Measurements from ENCODE around the gene SPAAR.
A peak's percentile ranks its signal among the peaks of the same experiment; 100 is the strongest.
"Not testable (repeated sequence)": the region's sequence is repeated elsewhere in the genome, so short reads cannot be mapped to it uniquely, and the experiment has no call there.

SPAAR gene

DNA sequence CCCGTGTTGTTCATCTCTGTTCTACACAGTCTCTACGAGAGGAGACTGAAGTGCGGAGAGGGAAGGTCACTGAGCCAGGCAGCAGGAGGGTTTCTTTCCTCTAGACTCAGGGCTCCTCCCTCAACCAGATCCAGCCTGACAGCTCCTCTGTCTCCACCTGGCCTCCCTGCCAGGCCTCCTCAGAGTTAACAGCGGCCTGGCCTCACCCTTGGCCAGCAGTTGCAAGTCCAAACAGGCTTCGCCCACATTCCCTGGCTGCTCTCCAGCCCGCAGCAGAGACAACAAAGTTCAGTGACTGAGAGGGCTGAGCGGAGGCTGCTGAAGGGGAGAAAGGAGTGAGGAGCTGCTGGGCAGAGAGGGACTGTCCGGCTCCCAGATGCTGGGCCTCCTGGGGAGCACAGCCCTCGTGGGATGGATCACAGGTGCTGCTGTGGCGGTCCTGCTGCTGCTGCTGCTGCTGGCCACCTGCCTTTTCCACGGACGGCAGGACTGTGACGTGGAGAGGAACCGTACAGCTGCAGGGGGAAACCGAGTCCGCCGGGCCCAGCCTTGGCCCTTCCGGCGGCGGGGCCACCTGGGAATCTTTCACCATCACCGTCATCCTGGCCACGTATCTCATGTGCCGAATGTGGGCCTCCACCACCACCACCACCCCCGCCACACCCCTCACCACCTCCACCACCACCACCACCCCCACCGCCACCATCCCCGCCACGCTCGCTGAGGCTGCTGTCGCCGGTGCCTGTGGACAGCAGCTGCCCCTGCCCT lies 3.2 kb upstream of the SPAAR start, which contains the start of gene HRCT1:
Gene HRCT1 (plus strand): TSS at position 291 of the 768 bp plus-strand sequence. CDS start 86 bp downstream, at position 377.
- H3K27me3 ChIP-seq (ENCODE audit: control insufficient read depth, insufficient read depth, low read length): no peaks in the 10 kb centered on the region
- peak within 1 kb of the TSS; percentile 92 for H3K27ac ChIP-seq (ENCODE audit: low read depth, low read length)
- H3K4me3 ChIP-seq (ENCODE audit: low read length): peak within 1 kb of the TSS; percentile 48
- H3K36me3 ChIP-seq (ENCODE audit: control insufficient read depth, insufficient read depth, low read length): no peaks in the 10 kb centered on the region
- H3K4me1 ChIP-seq (ENCODE audit: control insufficient read depth, insufficient read depth, low read length): peaks cover 42% of the 10 kb centered on the region
- H3K9ac ChIP-seq (ENCODE audit: low read length): no peak within 1 kb of the TSS

DNA sequence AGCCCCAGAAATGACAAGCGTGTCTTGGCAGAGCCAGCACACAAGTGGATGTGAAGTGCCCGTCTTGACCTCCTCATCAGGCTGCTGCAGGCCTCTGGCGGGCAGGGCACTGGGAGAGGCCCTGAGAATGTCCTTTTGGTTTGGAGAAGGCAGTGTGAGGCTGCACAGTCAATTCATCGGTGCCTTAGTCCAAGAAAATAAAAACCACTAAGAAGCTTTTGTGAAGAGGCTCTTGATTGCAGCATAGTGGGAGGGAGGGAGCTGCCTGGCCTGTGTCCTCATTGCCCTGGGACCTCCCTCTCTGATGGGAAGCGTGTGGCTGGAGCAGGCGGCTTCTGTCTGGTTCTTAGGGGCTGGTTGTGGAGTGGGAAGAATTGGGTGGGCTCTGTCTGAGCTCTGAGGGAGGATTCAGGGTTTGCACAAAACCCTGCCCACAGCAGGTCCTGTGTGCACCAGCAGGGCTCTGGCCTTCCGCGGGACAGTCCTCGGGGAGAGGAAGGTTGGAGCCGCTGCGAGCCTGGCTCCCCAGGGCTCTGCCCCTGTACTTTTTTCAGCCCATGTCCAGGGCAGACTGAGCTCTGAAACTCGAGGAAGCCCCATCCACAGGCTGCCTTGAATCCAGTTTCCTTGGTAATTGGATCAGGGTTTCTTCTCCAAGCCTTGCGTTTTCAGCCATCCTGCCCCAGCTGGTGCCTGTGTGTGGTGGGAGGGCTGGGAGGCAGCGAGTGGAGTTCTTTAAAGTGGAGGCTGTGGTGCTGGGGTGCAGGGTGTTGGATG lies 2.2 kb upstream of the SPAAR start:
- H3K36me3 ChIP-seq (ENCODE audit: control insufficient read depth, insufficient read depth, low read length): no peaks in the 10 kb centered on the region
- no peak overlapping the region for H3K9ac ChIP-seq (ENCODE audit: low read length)
- H3K4me3 ChIP-seq (ENCODE audit: low read length): peak overlapping the region; percentile 43
- H3K27me3 ChIP-seq (ENCODE audit: control insufficient read depth, insufficient read depth, low read length): no peaks in the 10 kb centered on the region
- H3K4me1 ChIP-seq (ENCODE audit: control insufficient read depth, insufficient read depth, low read length): peaks cover 42% of the 10 kb centered on the region
- peak overlapping the region; percentile 92 for H3K27ac ChIP-seq (ENCODE audit: low read depth, low read length)

DNA sequence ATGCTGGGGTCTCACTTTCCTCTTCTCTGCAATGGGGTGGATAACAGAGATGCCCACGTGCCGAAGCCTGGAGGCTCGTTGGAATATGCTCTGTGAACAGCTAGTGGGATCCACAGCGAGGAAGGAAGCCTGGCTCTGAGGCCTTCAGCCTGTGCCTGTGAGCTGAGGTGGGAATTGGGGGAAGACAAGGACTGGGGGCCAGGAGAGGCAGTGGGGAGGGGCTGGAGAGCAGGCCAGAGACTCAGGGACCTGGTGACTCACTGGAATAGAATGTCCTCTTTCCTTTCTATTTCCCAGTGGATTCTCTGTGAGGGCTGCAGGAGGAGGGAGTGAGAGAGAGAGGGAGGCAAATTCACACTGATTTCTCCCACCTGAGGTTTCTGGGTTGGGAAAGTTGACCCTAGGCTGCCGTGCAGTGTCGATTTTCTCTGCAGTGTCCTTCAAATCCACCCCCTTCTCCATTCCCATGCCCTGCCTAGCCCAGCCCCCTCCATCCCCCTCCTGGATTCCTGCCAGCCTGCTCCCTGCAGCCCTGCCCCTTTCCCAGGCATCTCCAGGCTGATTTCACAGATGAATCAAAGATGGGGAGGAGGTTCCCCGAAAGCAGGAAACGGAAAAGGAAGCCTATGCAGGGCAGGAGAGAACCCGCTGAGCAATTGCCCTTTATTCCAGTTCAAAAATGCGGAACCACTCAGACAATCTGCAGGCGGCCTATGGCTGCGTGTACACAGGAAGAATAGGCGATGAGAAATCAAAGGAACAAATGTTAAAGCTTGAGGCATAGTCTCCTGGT lies 1.4 kb upstream of the SPAAR start:
- peak overlapping the region; percentile 17 for H3K4me3 ChIP-seq (ENCODE audit: low read length)
- peaks cover 42% of the 10 kb centered on the region for H3K4me1 ChIP-seq (ENCODE audit: control insufficient read depth, insufficient read depth, low read length)
- H3K27ac ChIP-seq (ENCODE audit: low read depth, low read length): peak overlapping the region; percentile 92
- no peak overlapping the region for H3K9ac ChIP-seq (ENCODE audit: low read length)
- H3K36me3 ChIP-seq (ENCODE audit: control insufficient read depth, insufficient read depth, low read length): no peaks in the 10 kb centered on the region
- no peaks in the 10 kb centered on the region for H3K27me3 ChIP-seq (ENCODE audit: control insufficient read depth, insufficient read depth, low read length)

GRCh38 chr9:35908504-35909125 lies 675 bp upstream of the SPAAR start:
- Histone ChIP-seq H3K36me3 (ENCODE audit: control insufficient read depth, insufficient read depth, low read length) (no peaks in the 10 kb centered on the region), H3K4me1 (ENCODE audit: control insufficient read depth, insufficient read depth, low read length) (peaks cover 42% of the 10 kb centered on the region), H3K27ac (ENCODE audit: low read depth, low read length) (peak overlapping the region; percentile 92), H3K4me3 (ENCODE audit: low read length) (peak overlapping the region; percentile 4), H3K27me3 (ENCODE audit: control insufficient read depth, insufficient read depth, low read length) (no peaks in the 10 kb centered on the region), H3K9ac (ENCODE audit: low read length) (no peak overlapping the region)

- Histone ChIP-seq H3K27ac (ENCODE audit: low read depth, low read length) (peak overlapping the region; percentile 92), H3K27me3 (ENCODE audit: control insufficient read depth, insufficient read depth, low read length) (no peaks in the 10 kb centered on the region), H3K36me3 (ENCODE audit: control insufficient read depth, insufficient read depth, low read length) (no peaks in the 10 kb centered on the region), H3K4me1 (ENCODE audit: control insufficient read depth, insufficient read depth, low read length) (peaks cover 42% of the 10 kb centered on the region), H3K9ac (ENCODE audit: low read length) (no peak overlapping the region), H3K4me3 (ENCODE audit: low read length) (no peak overlapping the region)
Observed at GRCh38 chr9:35909687-35910612, 660 bp downstream of the SPAAR start.

GRCh38 chr9:35910613-35911359 lies 1.5 kb downstream of the SPAAR start:
- Histone ChIP-seq H3K4me3 (ENCODE audit: low read length) (no peak overlapping the region), H3K9ac (ENCODE audit: low read length) (no peak overlapping the region)

DNA sequence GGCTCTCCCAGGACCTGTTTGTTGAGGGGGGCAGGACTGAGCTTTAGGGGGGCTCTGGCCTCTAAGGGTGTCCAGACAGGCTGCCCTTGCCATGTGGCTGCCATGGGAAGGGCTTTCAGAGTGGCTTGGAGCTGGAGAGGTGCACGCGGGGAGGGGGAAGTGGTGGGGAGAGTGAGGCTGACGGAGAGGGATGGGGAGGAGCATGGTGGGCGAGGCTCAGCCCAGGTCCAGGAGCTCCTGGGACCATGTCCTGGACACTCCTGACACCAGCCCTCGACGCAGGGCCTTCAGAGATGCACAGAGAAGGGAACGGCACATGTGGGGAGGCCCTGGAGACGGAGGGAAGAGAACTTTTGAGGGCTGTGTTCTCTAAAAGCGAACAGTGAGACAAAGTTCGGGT lies 2.4 kb downstream of the SPAAR start:
- Histone ChIP-seq H3K4me1 (ENCODE audit: control insufficient read depth, insufficient read depth, low read length) (peaks cover 26% of the 10 kb centered on the region), H3K36me3 (ENCODE audit: control insufficient read depth, insufficient read depth, low read length) (no peaks in the 10 kb centered on the region), H3K27ac (ENCODE audit: low read depth, low read length) (no peak overlapping the region), H3K4me3 (ENCODE audit: low read length) (no peak overlapping the region), H3K9ac (ENCODE audit: low read length) (no peak overlapping the region), H3K27me3 (ENCODE audit: control insufficient read depth, insufficient read depth, low read length) (no peaks in the 10 kb centered on the region)

More at GRCh38 chr9:35910613-35911359, 1.5 kb downstream of the SPAAR start:
- no peaks in the 10 kb centered on the region for H3K27me3 ChIP-seq (ENCODE audit: control insufficient read depth, insufficient read depth, low read length)
- no peak overlapping the region for H3K27ac ChIP-seq (ENCODE audit: low read depth, low read length)
- H3K36me3 ChIP-seq (ENCODE audit: control insufficient read depth, insufficient read depth, low read length): no peaks in the 10 kb centered on the region
- peaks cover 34% of the 10 kb centered on the region for H3K4me1 ChIP-seq (ENCODE audit: control insufficient read depth, insufficient read depth, low read length)

DNA sequence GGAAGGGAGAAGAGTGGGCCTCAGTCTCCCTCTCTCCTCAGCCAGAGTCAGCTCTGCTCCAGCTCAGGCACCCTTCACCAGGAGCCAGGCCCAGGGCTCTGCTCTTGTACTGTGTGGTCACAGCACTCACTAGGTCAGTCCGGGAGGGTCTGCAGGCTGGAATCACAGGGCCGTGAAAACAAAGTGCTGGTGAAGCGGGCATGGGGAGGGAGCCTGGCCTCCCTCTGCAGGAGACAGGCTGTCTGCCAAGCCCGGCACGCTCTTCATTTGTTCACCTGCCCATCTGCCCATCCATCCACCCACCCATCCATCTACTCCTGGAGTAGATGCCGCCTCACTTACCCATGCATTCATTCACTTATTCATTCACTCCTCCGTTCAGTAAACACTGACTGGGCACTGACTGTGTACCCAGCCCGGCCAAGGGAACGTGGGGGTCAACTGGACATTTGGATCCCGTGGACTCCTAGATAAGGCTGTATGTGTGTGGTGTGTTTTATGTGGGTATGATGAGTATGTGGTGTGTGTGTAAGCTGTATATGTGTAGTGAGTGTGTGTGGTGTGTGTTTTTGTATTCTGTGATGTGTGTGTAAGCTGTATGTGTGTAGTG lies 3.6 kb downstream of the SPAAR start:
- Histone ChIP-seq H3K27ac (ENCODE audit: low read depth, low read length) (no peak overlapping the region), H3K4me1 (ENCODE audit: control insufficient read depth, insufficient read depth, low read length) (peaks cover 14% of the 10 kb centered on the region), H3K9ac (ENCODE audit: low read length) (no peak overlapping the region), H3K27me3 (ENCODE audit: control insufficient read depth, insufficient read depth, low read length) (no peaks in the 10 kb centered on the region), H3K36me3 (ENCODE audit: control insufficient read depth, insufficient read depth, low read length) (no peaks in the 10 kb centered on the region), H3K4me3 (ENCODE audit: low read length) (no peak overlapping the region)

- not testable (repeated sequence) for H3K36me3 ChIP-seq (ENCODE audit: control insufficient read depth, insufficient read depth, low read length); H3K4me3 ChIP-seq (ENCODE audit: low read length); H3K4me1 ChIP-seq (ENCODE audit: control insufficient read depth, insufficient read depth, low read length); H3K27me3 ChIP-seq (ENCODE audit: control insufficient read depth, insufficient read depth, low read length); H3K9ac ChIP-seq (ENCODE audit: low read length); H3K27ac ChIP-seq (ENCODE audit: low read depth, low read length)
Observed at GRCh38 chr9:35913429-35913828, 4.1 kb downstream of the SPAAR start.

- H3K27me3 ChIP-seq (ENCODE audit: control insufficient read depth, insufficient read depth, low read length): no peaks in the 10 kb centered on the region
- no peaks in the 10 kb centered on the region for H3K4me1 ChIP-seq (ENCODE audit: control insufficient read depth, insufficient read depth, low read length)
- H3K9ac ChIP-seq (ENCODE audit: low read length): no peak overlapping the region
- H3K36me3 ChIP-seq (ENCODE audit: control insufficient read depth, insufficient read depth, low read length): no peaks in the 10 kb centered on the region
- H3K27ac ChIP-seq (ENCODE audit: low read depth, low read length): no peak overlapping the region
- no peak overlapping the region for H3K4me3 ChIP-seq (ENCODE audit: low read length)
Observed at GRCh38 chr9:35914301-35914807, 5.1 kb downstream of the SPAAR start.
